Medulla oblongata (tissue), 1 donor: Measurements from ENCODE around the gene CSNK1G1.
"Not testable (repeated sequence)": the region's sequence is repeated elsewhere in the genome, so short reads cannot be mapped to it uniquely, and the experiment has no call there.

Experiments
- DNase-seq: peaks from one replicate; pipeline ENCODE4 v3.0.0-alpha.2; 2015; ENCODE audit errors: extremely low spot score

The CSNK1G1 gene

DNA sequence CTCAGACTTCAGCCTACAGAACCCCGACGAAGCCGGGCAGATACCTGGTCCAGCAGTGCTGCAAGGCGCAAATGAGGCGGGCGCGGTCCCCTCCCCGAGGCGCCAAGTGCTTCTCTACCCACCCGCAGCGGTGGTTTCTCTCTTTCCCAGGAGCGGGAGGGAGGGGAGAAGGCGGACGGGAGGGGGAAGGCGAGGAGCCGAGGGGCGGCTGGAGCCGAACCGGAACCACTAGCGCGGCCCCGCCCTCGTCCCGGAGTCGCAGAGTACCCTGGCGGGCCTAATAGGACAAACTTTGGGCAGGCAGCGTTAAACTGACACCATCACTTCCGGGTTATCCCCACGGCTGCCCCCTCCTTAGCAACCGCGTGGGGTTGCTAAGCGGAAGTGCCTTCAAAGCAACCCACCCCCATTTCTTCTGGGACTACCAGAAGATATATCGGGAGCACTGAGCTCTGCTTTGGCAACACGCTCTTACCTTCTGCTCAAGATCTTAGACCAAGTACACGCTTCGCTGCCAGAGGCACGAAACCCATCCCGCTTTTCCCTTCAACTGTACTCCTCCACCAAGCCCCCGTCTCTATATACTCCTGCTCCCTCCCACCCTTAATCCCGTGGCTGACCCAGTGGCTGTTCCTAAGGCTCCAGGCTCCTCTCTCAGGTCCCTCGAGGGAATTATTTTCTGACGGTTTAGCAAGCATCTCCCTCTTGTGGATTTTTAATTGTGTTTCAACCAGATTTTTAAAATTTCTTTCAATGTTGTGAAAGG, at the start of gene CSNK1G1:
Gene CSNK1G1, minus strand, starts transcription at position 230 of the 766 bp plus-strand sequence. CDS start 55,674 bp downstream, outside the sequence.
- peak; percentile 98 for DNase-seq

GRCh38 chr15:64400583-64400982, 44.6 kb upstream of the CSNK1G1 start:
- DNase-seq: no peak

GRCh38 chr15:64398575-64398974, 42.6 kb upstream of the CSNK1G1 start:
- no peak for DNase-seq

DNA sequence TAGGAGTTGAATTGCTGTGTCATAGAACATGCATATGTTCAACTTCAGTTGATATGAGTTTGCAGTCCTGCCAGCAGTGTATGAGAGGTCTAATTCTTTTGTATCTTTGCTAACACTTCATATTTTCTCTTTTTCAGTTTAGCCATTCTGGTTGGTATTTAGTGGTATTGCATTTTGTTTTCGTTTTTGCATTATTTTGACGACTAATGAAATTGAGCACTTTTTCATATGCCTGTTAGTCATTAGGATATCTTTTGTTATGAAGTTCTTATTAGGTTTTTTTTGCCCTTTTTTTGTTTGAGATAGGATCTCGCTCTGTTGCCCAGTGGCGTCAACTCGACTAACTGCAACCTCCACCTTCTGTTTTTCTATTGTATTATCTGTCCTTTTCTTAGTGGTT, 40.8 kb upstream of the CSNK1G1 start:
- DNase-seq: no peak

GRCh38 chr15:64392471-64392870, 36.5 kb upstream of the CSNK1G1 start:
- DNase-seq: not testable (repeated sequence)

GRCh38 chr15:64389036-64389435, 33.1 kb upstream of the CSNK1G1 start:
- no peak for DNase-seq

DNA sequence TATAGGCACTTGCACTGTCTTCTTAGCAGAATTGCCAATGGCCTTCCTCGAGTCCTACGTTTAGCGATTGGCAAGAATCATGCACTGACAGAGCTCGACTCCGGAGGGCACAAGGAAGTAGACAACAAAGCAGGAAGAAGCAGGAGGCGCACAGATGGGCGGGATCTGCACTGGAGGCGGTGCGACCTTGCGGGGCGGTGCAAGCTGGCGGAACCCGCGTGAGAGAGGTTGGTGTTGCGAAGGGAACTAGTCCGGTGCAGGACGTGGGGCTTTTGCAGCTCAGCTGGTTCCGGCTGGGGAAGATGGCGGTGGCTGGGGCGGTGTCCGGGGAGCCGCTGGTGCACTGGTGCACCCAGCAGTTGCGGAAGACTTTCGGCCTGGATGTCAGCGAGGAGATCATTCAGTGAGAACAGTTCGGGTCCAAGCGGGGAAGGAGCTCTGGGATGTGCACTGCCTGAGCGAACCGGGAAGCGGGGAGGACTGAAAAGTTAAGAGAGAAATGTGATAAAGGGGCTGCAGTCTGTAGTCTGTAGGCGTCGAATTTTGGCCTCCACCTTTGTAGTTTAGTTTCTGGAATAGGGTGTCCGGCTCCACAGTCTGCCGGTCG, 31.7 kb upstream of the CSNK1G1 start, which contains the start of gene TRIP4:
Gene TRIP4, plus strand, starts transcription at position 275 of the 607 bp plus-strand sequence. Its CDS starts 28 bp downstream, at position 303.
- DNase-seq: peak; percentile 94

DNA sequence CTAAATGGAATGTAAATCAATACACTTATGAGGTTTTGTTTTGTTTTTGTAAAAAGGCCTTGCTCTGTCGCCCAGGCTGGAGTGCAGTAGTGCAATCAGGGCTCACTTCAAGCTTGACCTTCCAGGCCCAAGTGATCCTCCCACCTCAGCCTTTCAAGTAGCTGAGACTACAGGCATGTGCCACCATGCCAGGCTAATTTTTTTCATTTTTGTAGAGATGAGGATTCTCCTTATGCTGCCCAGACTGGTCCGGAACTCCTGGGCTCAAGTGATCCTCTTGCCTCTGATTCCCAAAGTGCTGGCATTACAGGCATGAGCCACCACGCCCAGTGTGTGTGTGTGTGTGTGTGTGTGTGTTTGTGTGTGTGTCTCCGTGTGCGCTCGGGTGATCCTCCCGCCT, 30.3 kb upstream of the CSNK1G1 start:
- no peak for DNase-seq

DNA sequence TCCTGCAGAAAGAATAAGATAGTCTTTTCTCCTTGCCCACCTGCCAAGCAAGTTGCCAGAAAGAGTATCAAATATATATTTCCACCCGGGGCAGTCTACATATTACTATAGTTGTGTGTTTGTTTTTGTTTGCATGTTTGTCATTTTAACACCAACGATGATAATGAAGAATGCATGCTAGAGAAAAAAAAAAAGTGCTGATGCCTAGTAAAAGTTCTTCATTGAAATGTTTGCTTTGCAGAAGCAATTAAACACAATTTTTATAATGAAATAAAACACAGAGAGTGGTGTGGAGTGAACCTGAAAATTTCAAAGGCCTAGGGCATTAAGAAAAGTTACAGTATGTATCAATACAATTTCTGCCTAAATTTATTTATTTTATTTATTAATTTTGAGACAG, 27.8 kb upstream of the CSNK1G1 start:
- no peak for DNase-seq

GRCh38 chr15:64381000-64381751, 25.2 kb upstream of the CSNK1G1 start, which contains the start of gene PCLAF:
PCLAF (minus strand) TSS chr15:64381441; CDS start chr15:64381371, 70 bp downstream.
- peak; percentile 97 for DNase-seq

DNA sequence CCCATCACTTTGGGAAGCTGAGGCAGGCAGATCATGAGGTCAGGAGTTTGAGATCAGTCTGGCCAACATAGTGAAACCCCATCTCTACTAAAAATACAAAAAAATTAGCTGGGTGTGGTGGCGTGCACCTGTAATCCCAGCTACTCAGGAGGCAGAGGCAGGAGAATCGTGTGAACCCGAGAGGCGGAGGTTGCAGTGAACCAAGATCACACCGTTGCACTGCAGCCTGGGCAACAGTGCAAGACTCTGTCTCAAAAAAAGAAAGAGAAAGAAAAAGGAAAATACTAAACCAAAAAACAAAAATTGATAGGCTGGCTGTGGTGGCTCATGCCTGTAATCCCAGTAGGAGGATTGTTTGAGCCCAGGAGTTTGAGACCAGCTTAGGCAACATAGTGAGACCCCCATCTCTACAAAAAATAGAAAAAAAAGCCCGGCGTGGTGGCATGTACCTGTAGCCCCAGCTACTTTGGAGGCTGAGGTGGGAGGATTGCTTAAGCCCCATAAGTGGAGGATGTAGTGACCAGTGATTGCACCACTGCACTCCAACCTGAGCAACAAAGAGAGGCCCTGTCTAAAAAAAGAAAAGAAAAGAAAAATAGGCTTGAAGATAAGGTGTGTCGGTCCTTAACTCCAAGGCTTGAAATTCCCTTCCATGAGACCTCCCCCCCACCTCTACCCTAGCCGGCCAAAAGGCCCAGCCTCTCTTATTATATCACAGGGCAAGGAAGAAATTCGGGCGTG, 24.3 kb upstream of the CSNK1G1 start:
- DNase-seq: not testable (repeated sequence)

GRCh38 chr15:64379216-64379960, 23.4 kb upstream of the CSNK1G1 start:
- DNase-seq: no peak

- DNase-seq: no peak
Observed at GRCh38 chr15:64373360-64373759, 17.4 kb upstream of the CSNK1G1 start.

- DNase-seq: not testable (repeated sequence)
Observed at GRCh38 chr15:64371383-64371782, 15.4 kb upstream of the CSNK1G1 start.

- no peak for DNase-seq
Observed at GRCh38 chr15:64369078-64369607, 13.2 kb upstream of the CSNK1G1 start.

GRCh38 chr15:64361259-64361658, 5.3 kb upstream of the CSNK1G1 start:
- no peak for DNase-seq

DNA sequence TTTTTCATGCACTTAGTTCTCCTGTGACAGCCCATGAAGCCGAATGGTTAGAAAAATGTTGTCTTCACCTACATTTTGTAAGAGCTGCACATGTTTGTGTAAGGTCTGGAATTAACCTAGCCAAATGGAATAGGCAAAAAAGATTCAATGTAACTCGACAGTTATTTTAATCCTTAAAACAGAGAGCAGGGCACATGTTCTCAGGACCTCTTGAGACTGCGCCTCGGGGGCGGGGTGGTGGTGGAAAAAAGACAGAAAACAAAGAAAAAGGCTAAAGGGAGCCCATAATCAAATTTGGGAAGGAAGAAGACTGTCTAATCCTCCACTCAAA, 702 bp upstream of the CSNK1G1 start:
- DNase-seq: no peak

- DNase-seq: peak; percentile 11
Observed at GRCh38 chr15:64355348-64355943, 527 bp downstream of the CSNK1G1 start.

- DNase-seq: no peak
Observed at GRCh38 chr15:64354688-64355344, 1.2 kb downstream of the CSNK1G1 start.

GRCh38 chr15:64351265-64351664, 4.7 kb downstream of the CSNK1G1 start:
- no peak for DNase-seq
